ENCODE results near the gene PRKCE. TPM values are rescaled to one million over a fixed set of nuclear protein-coding genes. Genes with fewer than 3 reads are reported as not detected.

Gene PRKCE
- total and polyA plus RNA-seq, 2 donors (not counting 3 experiments of a cell fraction or from before 2014, with no cell fraction given), result 27.9 to 33.9 TPM

DNA sequence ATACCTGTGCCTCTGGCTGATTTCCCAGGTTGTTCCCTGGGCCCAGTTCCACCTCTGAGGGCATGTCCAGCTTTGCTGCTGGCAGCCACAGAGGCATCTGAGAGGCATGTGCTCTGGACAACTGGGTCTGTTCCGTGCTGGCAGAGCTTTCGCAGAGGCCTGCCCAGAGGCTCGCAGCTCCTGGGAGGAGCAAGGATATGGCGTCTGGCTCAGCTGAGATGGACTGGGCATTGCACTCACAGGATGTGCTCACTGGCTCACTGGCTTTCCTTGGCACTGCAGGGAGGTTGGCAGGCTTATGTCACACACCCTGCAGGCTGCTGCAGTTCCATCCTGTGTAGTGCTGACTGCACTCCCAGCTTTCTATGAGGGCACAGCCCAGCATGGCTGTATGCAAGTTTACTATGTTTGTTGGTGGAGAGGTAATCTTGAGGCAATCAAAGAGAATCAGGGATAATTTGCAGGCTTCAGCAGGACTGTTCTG lies 172.3 kb downstream of the PRKCE start:
- H3K36me3 ChIP-seq (ENCODE audit: control insufficient read depth in 2 of 2, extremely low read depth in 1 of 2, insufficient read depth in 2 of 2, low read length in 2 of 2), result no peaks in the 10 kb centered on the region
- dilution Hi-C loops (cut with MboI; ENCODE audit: extremely low pct_ligation_motif_present, low sequenced_read_pairs) (no loop called here), intact Hi-C loops (cut with micrococcal nuclease) (no loop called here)
- ChIA-PET POLR2A (no interaction called here), CTCF (interaction anchor here (0.8 to 1.4 kb wide), 4 partner anchors 9 to 83 kb away, joined by 3 to 5 read pairs (median 4); no protein-coding TSS in a partner anchor)
- TF ChIP-seq, protein P1, sequence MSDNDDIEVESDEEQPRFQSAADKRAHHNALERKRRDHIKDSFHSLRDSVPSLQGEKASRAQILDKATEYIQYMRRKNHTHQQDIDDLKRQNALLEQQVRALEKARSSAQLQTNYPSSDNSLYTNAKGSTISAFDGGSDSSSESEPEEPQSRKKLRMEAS (IDR thresholded peaks at IDR 0.05; ENCODE audit: insufficient read depth, insufficient read length), result no peak
- TF ChIP-seq FOS (IDR thresholded peaks at IDR 0.05; ENCODE audit: borderline replicate concordance, insufficient read depth, low read length) (no peak), POLR2A (IDR thresholded peaks at IDR 0.05; ENCODE audit: low read depth, low read length) (no peak), GATA2 (IDR thresholded peaks at IDR 0.05; ENCODE audit: insufficient read depth, insufficient read length, low read depth, low read length) (no peak), JUN (IDR thresholded peaks at IDR 0.05; ENCODE audit: borderline replicate concordance, insufficient read depth, insufficient read length, low read depth) (no peak), MYC (IDR thresholded peaks at IDR 0.05; ENCODE audit: low read depth, low read length) (no peak), EZH2 (IDR thresholded peaks at IDR 0.05; ENCODE audit: borderline replicate concordance, low read depth, low read length, severe bottlenecking) (no peak), POLR2AphosphoS5 (IDR thresholded peaks at IDR 0.05; ENCODE audit: insufficient read depth, low read depth, low read length) (no peak)
- TF ChIP-seq, protein P2, sequence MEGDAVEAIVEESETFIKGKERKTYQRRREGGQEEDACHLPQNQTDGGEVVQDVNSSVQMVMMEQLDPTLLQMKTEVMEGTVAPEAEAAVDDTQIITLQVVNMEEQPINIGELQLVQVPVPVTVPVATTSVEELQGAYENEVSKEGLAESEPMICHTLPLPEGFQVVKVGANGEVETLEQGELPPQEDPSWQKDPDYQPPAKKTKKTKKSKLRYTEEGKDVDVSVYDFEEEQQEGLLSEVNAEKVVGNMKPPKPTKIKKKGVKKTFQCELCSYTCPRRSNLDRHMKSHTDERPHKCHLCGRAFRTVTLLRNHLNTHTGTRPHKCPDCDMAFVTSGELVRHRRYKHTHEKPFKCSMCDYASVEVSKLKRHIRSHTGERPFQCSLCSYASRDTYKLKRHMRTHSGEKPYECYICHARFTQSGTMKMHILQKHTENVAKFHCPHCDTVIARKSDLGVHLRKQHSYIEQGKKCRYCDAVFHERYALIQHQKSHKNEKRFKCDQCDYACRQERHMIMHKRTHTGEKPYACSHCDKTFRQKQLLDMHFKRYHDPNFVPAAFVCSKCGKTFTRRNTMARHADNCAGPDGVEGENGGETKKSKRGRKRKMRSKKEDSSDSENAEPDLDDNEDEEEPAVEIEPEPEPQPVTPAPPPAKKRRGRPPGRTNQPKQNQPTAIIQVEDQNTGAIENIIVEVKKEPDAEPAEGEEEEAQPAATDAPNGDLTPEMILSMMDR (IDR thresholded peaks at IDR 0.05; ENCODE audit: extremely low read depth in 1 of 2, insufficient read depth in 1 of 2, low read depth in 1 of 2, low read length in 2 of 2), result no peak
- H3K9ac ChIP-seq (replicated peaks; ENCODE audit: extremely low read depth, insufficient read depth, low read length), result no peak overlapping the region
- BruUV-seq (replicated peaks), result no TSS peak
- H3K4me1 ChIP-seq (ENCODE audit: control insufficient read depth, extremely low read depth, insufficient read depth, low read length), result no peaks in the 10 kb centered on the region
- no peaks in the 10 kb centered on the region for H4K20me1 ChIP-seq (replicated peaks; ENCODE audit: control insufficient read depth, extremely low read depth, insufficient read depth, low read length)
- H3K4me2 ChIP-seq (ENCODE audit: insufficient read depth, low read length), result no peak overlapping the region
- no peaks in the 10 kb centered on the region for H3K9me1 ChIP-seq (replicated peaks; ENCODE audit: control insufficient read depth, extremely low read depth, insufficient read depth, low read length)
- FAIRE-seq (no peak), DNase-seq (ENCODE audit: low read depth, low spot score) (peak; percentile 35)
- no peaks in the 10 kb centered on the region for H3K9me3 ChIP-seq (replicated peaks; ENCODE audit: control insufficient read depth, insufficient read depth, low read length)
- no peaks in the 10 kb centered on the region for H3K79me2 ChIP-seq (ENCODE audit: control insufficient read depth, insufficient read depth, low read length)
- no peak overlapping the region for H3K4me3 ChIP-seq (replicated peaks in 1 of 3; ENCODE audit: insufficient read depth in 1 of 3, low read depth in 1 of 3, low read length in 3 of 3)
- H2AFZ ChIP-seq (ENCODE audit: low read depth, low read length), result no peak overlapping the region
- no peaks in the 10 kb centered on the region for H3K27me3 ChIP-seq (ENCODE audit: control insufficient read depth in 2 of 2, insufficient read depth in 2 of 2, low read length in 2 of 2)
- no peak overlapping the region for H3K27ac ChIP-seq (ENCODE audit: insufficient read depth, low read depth, low read length)
